SKM-1 (cell line): Measurements from ENCODE around the gene ARHGDIA.
"Not testable (repeated sequence)": the region's sequence is repeated elsewhere in the genome, so short reads cannot be mapped to it uniquely, and the experiment has no call there.

Experiments
- DNase-seq: peaks from one replicate; lab custom pipeline; 2025; ENCODE audit not compliant: unreplicated experiment; lab: John Stamatoyannopoulos, UW

The ARHGDIA gene

DNA sequence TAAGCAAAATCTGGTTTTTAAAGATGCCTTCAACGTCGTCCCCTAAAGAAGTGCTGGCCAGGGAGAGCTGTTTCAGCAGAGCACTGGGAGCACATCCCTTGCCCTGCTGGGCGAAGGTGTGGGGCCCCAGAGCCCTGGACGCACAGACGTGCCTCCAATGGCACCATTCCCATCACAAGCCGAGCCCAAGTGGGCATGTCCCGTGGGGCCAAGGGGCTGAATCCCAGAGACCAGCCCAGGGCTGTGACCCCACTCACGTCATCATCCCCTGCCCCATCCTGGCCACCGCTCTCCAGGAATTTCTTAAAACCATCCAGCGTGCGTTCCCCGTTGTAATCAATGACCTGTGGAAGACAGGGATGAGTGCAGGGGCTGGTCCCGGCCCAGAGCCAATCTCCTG lies 26.2 kb downstream of the ARHGDIA start:
- DNase-seq, result no peak

GRCh38 chr17:81844327-81844851 lies 26.7 kb downstream of the ARHGDIA start:
- DNase-seq, result no peak

DNA sequence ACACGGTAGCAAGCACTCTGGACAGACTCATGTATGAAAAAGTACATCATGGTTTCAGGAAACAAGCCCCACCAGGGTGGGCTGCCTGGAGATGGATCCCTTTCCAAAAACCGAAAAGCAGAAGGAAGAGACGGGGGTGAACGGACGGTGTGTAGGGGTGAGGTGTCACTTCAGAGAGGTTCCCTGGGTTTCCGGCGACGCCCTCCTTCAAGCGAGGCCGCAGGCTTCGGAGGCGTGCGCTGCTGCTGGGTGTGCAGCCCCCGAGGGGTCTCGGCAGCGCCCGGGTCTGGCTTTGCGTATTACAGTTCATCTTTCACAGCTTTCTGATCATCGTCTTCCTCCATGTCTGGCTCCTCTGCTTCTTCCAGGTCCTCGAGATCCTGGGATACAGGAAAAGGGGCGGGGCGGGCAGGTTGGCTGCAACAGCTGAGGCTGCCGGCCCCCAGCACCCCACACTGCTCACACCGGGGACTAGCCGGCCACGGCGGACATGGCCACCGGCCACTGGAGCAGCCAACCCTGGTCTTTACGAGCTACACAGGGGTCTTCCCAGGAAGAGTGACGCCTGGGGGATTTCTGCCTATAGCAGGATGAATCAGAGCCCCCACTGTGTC lies 27.3 kb downstream of the ARHGDIA start:
- DNase-seq, result no peak

DNA sequence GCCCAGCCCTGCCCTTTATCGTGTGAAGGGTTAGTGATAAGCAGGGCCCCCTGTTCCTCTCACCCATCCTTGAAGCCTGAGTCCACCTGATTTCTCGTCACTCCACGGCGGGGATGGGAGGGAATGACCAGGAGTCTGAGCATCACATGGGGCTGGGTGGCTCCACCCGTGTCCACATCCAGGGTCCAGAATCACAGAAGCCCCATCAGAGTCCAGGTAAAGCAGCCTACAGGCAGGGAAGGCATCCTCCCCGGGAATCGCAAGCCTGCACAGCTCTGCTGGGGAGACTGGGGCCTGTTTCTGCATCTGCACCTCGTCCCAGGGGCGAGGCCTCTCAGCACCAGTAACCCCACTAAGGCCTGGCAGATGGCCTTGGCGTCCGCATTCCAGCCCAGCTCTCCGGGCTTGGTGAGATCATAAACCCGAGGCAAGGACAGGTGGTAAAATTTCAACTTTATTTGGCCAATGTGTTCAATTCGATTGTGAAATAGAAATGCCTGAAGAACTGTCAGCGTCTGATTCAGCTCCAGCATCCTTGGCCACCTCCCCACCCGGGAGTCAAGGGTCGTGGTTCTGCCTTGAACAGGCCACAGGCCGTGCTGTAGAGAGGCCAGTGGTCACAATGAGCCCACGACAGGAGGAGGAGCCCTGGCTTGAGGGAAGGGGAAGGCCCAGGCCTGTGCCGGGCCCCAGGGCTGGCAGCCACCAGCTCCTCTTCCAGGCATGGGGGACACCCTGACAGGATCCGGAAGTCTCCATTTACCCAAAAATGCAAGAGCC lies 28.2 kb downstream of the ARHGDIA start:
- DNase-seq, result no peak

GRCh38 chr17:81842378-81842724 lies 28.8 kb downstream of the ARHGDIA start:
- no peak for DNase-seq

- no peak for DNase-seq
Measured at GRCh38 chr17:81841866-81842265, 29.3 kb downstream of the ARHGDIA start.

DNA sequence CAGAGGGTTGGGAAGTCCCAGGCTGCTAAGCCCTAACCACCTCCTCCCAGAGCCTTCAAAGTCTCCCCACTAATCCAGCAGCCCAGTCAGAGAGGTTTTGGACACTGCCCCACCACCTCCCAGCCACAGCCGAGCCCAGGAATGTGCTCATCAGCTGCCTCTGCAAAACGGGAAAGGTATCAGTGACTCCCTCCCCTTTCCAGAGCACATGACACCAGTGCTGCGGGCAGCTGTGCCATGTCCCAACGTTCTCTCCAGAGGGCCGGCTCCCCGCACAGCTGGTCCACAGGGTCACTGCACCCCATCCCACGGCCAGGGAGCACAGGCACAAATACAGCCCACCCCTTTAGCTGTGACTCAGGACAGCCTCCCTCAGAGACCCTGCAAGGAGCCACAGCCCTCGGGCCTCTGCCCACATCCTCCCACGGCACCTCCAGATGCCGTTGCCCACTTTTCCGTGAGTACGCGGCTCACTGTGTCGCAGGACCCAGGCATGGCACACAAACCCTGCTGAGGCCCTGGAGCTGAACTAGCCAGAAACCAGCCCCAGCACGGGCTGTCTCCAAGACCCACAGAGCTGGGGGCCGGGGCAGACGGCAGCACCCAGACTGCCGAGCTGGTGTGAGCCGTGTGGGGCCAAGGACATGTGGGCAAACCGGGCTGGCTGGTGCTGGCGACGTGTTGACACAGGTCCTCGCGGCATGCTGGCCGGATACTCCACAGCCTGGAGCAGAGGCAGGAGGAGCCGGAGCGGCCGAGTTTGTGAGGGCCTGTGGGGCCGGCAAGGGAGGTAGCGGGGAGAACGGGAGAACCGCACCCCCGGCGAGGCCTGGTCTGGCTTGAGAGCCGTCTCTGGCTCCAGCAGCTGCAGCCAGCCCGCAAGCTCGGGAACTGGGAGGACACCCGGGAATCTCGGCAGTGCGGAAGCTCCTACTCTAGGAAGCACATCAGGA lies 30.0 kb downstream of the ARHGDIA start:
- DNase-seq, result no peak

- DNase-seq, result not testable (repeated sequence)
Measured at GRCh38 chr17:81840059-81840458, 31.1 kb downstream of the ARHGDIA start.

DNA sequence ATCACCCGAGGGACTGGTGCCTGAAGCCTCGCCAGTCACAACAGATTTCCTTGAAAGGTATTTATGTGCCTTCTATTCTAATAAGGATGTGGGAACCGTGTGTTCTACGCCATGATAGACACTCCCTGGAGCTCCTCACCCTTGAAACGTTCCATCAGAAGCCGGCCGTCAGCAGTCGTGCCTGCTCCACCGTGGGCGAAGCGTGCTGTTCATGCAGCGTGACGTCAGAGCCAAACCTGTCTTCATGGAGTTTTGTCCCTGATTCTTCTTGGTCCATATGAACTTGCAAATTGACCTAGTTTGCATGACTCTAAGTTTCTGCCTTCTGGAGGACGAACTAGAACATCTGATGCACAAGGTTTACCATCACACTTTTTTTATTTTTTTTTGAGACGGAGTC lies 31.8 kb downstream of the ARHGDIA start:
- no peak for DNase-seq

GRCh38 chr17:81838753-81839255 lies 32.3 kb downstream of the ARHGDIA start:
- DNase-seq, result no peak

DNA sequence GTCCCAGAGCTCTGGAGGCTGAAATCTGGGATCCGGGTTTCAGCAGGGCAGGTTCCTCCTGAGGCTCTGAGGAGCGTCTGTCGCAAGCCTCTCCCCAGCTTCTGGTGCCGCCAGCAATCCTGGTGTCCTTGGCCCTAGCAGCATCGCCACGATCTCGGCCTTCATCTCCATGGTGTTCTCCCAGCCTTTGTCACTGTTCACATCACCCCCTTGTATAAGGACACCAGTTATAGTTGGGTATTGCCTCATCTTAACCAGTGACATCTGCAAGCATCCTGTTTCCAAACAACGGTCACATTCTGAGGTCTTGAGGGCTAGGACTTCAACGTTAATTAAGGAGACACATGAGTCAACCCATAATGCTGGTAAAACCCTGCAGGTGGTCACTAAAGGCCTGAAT lies 33.5 kb downstream of the ARHGDIA start:
- peak; percentile 98 for DNase-seq

GRCh38 chr17:81834831-81835267 lies 36.3 kb downstream of the ARHGDIA start, which contains the start of gene PPP1R27:
PPP1R27 (minus strand) TSS chr17:81835050; CDS start chr17:81834953, 97 bp downstream.
- DNase-seq, result no peak

DNA sequence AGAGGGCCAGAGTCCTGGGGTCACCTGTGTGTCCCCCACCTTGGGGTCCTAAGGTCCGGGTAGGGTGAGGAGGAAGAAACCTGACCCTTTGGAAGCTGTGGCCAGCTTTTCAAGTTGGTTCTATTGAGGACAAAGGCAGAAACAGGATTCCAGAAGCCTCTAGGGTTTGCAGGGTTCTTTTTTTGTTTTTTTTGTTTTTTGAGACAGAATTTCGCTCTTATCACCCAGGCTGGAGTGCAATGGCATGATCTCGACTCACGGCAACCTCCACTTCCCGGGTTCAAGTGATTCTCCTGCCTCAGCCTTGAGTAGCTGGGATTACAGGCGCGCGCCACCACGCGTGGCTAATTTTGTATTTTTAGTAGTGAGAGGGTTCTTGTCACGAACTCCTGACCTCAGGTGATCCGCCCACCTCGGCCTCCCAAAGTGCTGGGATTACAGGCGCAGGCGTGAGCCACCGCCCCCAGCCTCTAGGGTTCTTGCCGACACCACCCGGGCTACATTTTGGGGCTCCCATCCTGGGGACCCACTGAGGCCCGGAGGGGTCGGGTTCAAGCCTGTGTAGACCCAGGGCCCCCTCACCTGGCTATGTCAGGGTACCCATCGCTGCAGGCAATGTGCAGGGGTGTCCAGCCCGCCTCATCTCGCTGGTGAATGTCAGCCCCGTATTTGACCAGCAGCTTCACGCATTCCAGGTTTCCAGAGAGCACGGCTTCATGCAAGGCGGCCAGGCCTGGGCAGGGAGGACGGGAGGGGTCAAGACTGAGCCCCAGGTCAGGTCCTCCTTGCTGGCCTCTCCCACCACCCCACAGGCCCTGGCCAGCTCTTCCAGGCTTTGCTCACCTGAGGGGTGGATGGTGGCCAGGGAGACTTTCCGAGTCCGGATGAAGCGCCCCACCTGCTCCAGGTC lies 37.0 kb downstream of the ARHGDIA start:
- no peak for DNase-seq

DNA sequence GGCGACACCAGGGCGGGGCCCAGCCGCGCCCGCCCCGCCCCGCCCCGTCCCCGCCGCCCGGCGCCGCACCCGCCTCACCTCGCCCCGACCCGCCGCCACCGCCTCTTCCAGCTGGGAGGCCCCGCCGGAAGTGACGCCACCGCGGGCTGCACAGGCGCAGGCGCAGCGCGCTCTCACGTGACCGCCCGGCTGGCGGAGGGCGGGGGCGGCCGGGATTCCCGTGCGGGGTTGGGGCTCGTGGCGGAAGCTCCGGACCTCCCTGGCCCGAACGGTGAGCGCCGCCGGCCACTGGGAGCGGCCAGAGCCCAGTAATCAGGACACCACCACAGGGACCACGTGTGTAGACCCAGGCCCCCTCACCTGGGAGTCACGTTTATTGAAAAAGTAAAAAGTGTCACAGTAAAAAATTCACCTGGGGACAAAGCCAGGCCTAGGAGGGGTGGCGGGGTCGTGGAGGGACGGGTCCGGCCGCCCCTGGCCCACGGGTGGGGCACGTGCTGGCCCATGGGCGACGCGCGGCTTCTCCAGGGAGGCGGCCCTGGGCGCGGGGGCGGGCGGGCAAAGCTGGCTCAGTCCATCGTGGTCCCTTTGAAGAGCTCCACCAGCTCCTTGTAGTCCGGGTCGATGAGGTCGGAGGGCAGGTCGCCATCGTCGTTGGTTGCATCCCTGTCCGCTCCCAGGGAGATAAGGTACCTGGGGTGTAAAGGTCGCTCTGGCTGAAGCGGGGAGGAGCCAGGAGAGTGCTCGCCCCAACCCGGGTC lies 37.8 kb downstream of the ARHGDIA start, which contains the start of gene MCRIP1:
TSS of gene MCRIP1 (minus strand) at position 132 of the 761 bp plus-strand sequence. CDS start 8,785 bp downstream, outside the sequence.
- peak; percentile 81 for DNase-seq

DNA sequence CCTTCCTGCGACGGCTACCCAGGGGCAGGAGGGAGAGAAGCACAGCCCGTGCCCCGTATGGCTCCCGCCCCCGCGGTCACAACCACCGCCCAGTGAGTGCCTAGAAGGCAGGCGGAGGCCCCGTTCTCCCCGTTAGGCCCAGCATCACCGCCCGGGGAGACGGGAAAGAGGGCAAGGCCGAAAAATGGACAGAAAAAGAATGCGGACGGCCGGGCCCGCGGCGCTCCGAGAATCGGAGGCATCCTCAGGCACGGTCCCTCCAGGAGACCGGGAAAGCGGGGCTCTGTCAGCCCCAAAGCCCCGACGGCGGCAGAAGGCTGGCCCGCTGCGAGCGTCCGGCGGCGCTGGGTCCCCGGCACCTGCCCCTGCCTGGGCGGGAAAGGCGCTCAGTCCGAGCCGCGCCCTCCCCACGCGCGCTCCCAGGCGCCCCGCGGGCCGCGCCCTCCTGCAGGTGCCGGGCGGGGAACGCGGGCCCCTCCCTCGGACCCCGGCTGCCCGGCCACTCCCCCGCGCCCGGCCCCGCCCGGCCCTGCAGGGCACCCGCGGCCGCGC lies 38.5 kb downstream of the ARHGDIA start:
- DNase-seq, result no peak

- DNase-seq, result peak; percentile 43
Measured at GRCh38 chr17:81831957-81832607, 39.1 kb downstream of the ARHGDIA start.

GRCh38 chr17:81831563-81831956 lies 39.6 kb downstream of the ARHGDIA start:
- no peak for DNase-seq

DNA sequence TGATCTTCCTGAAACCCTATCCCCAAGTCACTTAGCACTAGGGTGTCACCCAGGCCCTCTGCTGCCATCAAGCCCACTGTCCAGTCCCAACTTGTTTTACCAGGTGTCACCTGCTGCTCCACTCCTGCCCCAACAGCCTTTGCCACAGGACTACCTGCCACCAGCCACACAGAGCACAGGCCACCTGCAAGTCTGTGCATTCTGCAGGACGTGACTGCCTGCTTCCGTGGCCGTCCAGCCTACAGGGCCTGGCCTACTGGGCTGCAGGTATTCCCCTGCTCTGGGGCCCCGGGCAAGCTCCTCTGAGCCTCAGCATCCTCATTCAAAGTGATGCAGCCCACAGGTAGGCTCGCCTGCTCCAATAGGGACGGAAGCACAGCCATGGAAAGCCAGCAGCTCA lies 41.3 kb downstream of the ARHGDIA start:
- no peak for DNase-seq
